ENCODE data around the gene MRPL33.

Gene MRPL33

GRCh38 chr2:27824401-27824800 is 52.9 kb downstream of the MRPL33 start:
- Histone ChIP-seq H3K79me2 (ENCODE audit: low read length) (no peaks in the 10 kb centered on the region), H3K27me3 (replicated peaks; ENCODE audit: insufficient read depth, low read length) (no peaks in the 10 kb centered on the region), H4K20me1 (ENCODE audit: insufficient read depth, low read length) (no peaks in the 10 kb centered on the region), H3F3A (ENCODE audit: insufficient read depth, low read length) (no peaks in the 10 kb centered on the region), H3K4me2 (ENCODE audit: low read depth, low read length) (no peak overlapping the region), H3K36me3 (replicated peaks; ENCODE audit: insufficient read depth, low read length) (no peaks in the 10 kb centered on the region), H3K27ac (ENCODE audit: low read length) (no peak overlapping the region), H3K9me3 (replicated peaks; ENCODE audit: insufficient read depth, low read length) (no peaks in the 10 kb centered on the region), H3K9me2 (replicated peaks; ENCODE audit: insufficient read depth, low read length) (no peaks in the 10 kb centered on the region), H3K4me1 (ENCODE audit: low read length) (no peaks in the 10 kb centered on the region), H2AFZ (ENCODE audit: low read length) (no peak overlapping the region), H3K4me3 (ENCODE audit: low read length) (no peak overlapping the region), H3K9ac (ENCODE audit: low read length) (no peak overlapping the region)
- TF ChIP-seq EZH2phosphoT487 (IDR thresholded peaks at IDR 0.05; ENCODE audit: low read length) (no peak), EZH2 (optimal IDR thresholded peaks at IDR 0.05; ENCODE audit: low read depth, low read length) (no peak), CTCF (IDR thresholded peaks at IDR 0.05; ENCODE audit: low read length) (no peak)
- no peak for DNase-seq

GRCh38 chr2:27828305-27828704 is 56.8 kb downstream of the MRPL33 start:
- no peaks in the 10 kb centered on the region for H4K20me1 ChIP-seq (ENCODE audit: insufficient read depth, low read length)
- no peaks in the 10 kb centered on the region for H3K9me2 ChIP-seq (replicated peaks; ENCODE audit: insufficient read depth, low read length)
- no peaks in the 10 kb centered on the region for H3K27me3 ChIP-seq (replicated peaks; ENCODE audit: insufficient read depth, low read length)
- no peaks in the 10 kb centered on the region for H3K4me1 ChIP-seq (ENCODE audit: low read length)
- no peak overlapping the region for H3K4me3 ChIP-seq (ENCODE audit: low read length)
- no peak overlapping the region for H3K4me2 ChIP-seq (ENCODE audit: low read depth, low read length)
- H3K27ac ChIP-seq (ENCODE audit: low read length), result no peak overlapping the region
- H2AFZ ChIP-seq (ENCODE audit: low read length), result no peak overlapping the region
- H3K79me2 ChIP-seq (ENCODE audit: low read length), result no peaks in the 10 kb centered on the region
- no peaks in the 10 kb centered on the region for H3F3A ChIP-seq (ENCODE audit: insufficient read depth, low read length)
- no peak overlapping the region for H3K9ac ChIP-seq (ENCODE audit: low read length)
- TF ChIP-seq EZH2phosphoT487 (IDR thresholded peaks at IDR 0.05; ENCODE audit: low read length) (no peak), CTCF (IDR thresholded peaks at IDR 0.05; ENCODE audit: low read length) (no peak), EZH2 (optimal IDR thresholded peaks at IDR 0.05; ENCODE audit: low read depth, low read length) (no peak)
- no peak for DNase-seq
- no peaks in the 10 kb centered on the region for H3K36me3 ChIP-seq (replicated peaks; ENCODE audit: insufficient read depth, low read length)
- H3K9me3 ChIP-seq (replicated peaks; ENCODE audit: insufficient read depth, low read length), result no peaks in the 10 kb centered on the region

All from MM.1S (cell line).